Natural killer cell (primary cell): Measurements from ENCODE around the gene EPC2. TPM values are rescaled to one million over a fixed set of nuclear protein-coding genes. Genes with fewer than 3 reads are reported as not detected.

Experiments used
- ATAC-seq, 3 donors: fragments of 150-1000 bp in 2 of 3; fragments of 200-7000 bp in 1 of 3; cut with Tn5 transposase; 1 replicate in 1 of 3; 2 replicates in 2 of 3; pipeline ENCODE4 v1.10.0; 2021; ENCODE audit warnings: mild to moderate bottlenecking in 2 of 3, moderate library complexity in 2 of 3
- DNase-seq, 2 donors: peaks; one replicate each; pipeline versions ENCODE4 v3.0.0 to v3.0.0-alpha.2; 2013 to 2021; ENCODE audit warnings: mixed read lengths in 1 of 2
- H3K27ac ChIP-seq: one replicate; pipeline ENCODE4 v1.5.1; 2013; ENCODE audit warnings: mild to moderate bottlenecking, low read length
- H3K27me3 ChIP-seq: one replicate; pipeline ENCODE4 v1.6.1; 2013; ENCODE audit warnings: low read length; ENCODE audit not compliant: control insufficient read depth, insufficient read depth
- H3K36me3 ChIP-seq: one replicate; pipeline ENCODE4 v1.6.1; 2013; ENCODE audit warnings: low read length; ENCODE audit not compliant: control insufficient read depth, insufficient read depth
- H3K4me1 ChIP-seq: one replicate; pipeline ENCODE4 v1.6.1; 2013; ENCODE audit warnings: low read length; ENCODE audit not compliant: control insufficient read depth, insufficient read depth
- H3K4me3 ChIP-seq: one replicate; pipeline ENCODE4 v1.5.1; 2013; ENCODE audit warnings: low read length
- H3K9me3 ChIP-seq: one replicate; pipeline ENCODE4 v1.6.1; 2013; ENCODE audit warnings: low read length; ENCODE audit not compliant: control insufficient read depth, insufficient read depth
- H3K27ac Mint-ChIP-seq, 2 donors: one replicate each; pipeline ENCODE4 v1.8.0; 2022; ENCODE audit warnings: mild to moderate bottlenecking in 2 of 2, mixed read lengths in 2 of 2, moderate library complexity in 1 of 2
- H3K27me3 Mint-ChIP-seq, 2 donors: one replicate each; pipeline ENCODE4 v1.8.0; 2022; ENCODE audit warnings: low read depth in 2 of 2, mixed read lengths in 2 of 2
- H3K36me3 Mint-ChIP-seq: one replicate; pipeline ENCODE4 v1.8.0; 2022; ENCODE audit warnings: mixed read lengths
- H3K4me1 Mint-ChIP-seq, 2 donors: one replicate each; pipeline ENCODE4 v1.8.0; 2022; ENCODE audit warnings: mixed read lengths in 2 of 2
- H3K4me3 Mint-ChIP-seq: one replicate; pipeline ENCODE4 v1.8.0; 2022; ENCODE audit warnings: mild to moderate bottlenecking, moderate library complexity, mixed read lengths
- H3K9me3 Mint-ChIP-seq, 2 donors: one replicate each; pipeline ENCODE4 v1.8.0; 2022; ENCODE audit warnings: mixed read lengths in 2 of 2
- WGBS: methylation state at CpG from one replicate; pipeline ENCODE4 v1.1.7; 2013; ENCODE audit warnings: missing lambda C conversion rate; ENCODE audit not compliant: insufficient coverage; 5-methylcytosine and 5-hydroxymethylcytosine counted together
- intact Hi-C: fragments of 100-400 bp; cut with micrococcal nuclease; formaldehyde crosslinking; loops from one replicate; pipeline ENCODE4 v1.14.2; 2022
- total RNA-seq, 4 donors: library from RNA; stranded (reverse); fragments of 120-200 nt in 1 of 4; gene quantifications; one replicate each; pipeline versions ENCODE4 v1.2.3 to v1.2.4, GENCODE V29; 2013 to 2022
- TF ChIP-seq, protein P1 (sequence below): fragments of 200-600 bp; IDR thresholded peaks from one replicate; pipeline ENCODE4 v1.8.0; 2022; ENCODE audit warnings: antibody characterized with exemption

Gene EPC2
- total RNA-seq, 3 donors from 2014 or later (not counting 1 experiment from before 2014, with no cell fraction given), result 64.6 to 76.3 (median 66.1) TPM

DNA sequence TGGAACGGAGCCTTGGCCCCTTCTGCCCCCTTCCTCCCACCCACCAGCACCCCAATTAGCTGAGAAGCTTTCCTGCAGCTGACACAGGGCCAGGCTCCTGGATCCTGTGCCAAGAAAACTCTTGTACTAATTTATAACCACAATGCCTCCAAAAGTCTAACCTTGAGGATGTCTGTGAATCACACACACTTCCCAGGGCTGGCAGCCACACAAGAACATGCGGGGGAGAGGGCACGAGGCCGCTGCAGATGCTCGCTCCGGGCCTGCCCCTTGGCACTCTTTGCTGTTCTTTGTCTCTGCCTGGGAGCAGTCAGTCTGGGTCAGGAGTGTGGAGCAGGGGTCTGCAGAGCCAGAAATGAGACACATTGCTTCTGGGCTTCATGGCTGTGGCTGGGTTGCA is 167.8 kb downstream of the EPC2 start:
- DNase-seq (no peak), ATAC-seq (no peak)
- Histone ChIP-seq H3K9me3 (no peaks in the 10 kb centered on the region), H3K4me1 (no peaks in the 10 kb centered on the region), H3K27me3 (peaks cover 2% of the 10 kb centered on the region), H3K27ac (no peak overlapping the region), H3K36me3 (no peaks in the 10 kb centered on the region), H3K4me3 (no peak overlapping the region)
- Mint-ChIP-seq H3K36me3 (no peaks in the 10 kb centered on the region), H3K27ac (no peak overlapping the region), H3K4me3 (no peak overlapping the region), H3K27me3 (peaks cover 15 to 19% of the 10 kb centered on the region in 2 donors), H3K9me3 (peaks cover 0 to 2% of the 10 kb centered on the region in 2 donors), H3K4me1 (peaks cover 3% of the 10 kb centered on the region in 2 donors)
- TF ChIP-seq, protein P1, sequence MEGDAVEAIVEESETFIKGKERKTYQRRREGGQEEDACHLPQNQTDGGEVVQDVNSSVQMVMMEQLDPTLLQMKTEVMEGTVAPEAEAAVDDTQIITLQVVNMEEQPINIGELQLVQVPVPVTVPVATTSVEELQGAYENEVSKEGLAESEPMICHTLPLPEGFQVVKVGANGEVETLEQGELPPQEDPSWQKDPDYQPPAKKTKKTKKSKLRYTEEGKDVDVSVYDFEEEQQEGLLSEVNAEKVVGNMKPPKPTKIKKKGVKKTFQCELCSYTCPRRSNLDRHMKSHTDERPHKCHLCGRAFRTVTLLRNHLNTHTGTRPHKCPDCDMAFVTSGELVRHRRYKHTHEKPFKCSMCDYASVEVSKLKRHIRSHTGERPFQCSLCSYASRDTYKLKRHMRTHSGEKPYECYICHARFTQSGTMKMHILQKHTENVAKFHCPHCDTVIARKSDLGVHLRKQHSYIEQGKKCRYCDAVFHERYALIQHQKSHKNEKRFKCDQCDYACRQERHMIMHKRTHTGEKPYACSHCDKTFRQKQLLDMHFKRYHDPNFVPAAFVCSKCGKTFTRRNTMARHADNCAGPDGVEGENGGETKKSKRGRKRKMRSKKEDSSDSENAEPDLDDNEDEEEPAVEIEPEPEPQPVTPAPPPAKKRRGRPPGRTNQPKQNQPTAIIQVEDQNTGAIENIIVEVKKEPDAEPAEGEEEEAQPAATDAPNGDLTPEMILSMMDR, result no peak
- WGBS, result 96% methylated on average over 6 of the region's 6 CpGs
- intact Hi-C loops, result no loop called here

DNA sequence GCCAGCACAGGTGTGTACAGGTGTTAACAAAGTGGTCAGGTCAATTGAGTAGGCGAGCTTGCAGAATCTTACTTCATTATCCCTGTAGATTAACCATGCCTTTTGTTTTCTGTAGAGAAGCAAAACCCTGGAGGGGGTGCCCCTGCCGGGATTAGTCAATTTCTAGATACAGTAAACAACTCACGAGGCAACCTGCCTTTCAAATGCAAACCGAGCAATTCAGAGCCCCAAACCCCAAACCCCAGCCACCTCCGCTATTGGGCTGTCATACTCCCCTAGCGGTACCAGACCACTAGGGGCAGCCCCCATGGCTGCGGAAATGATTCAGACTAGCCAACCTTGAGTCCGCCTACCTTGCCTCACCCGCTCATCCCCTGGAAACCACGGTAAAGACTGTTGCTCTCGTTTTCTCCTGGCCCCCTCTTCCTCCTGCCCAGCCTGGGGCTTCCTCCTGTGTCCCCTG is 169.1 kb downstream of the EPC2 start:
- no peak overlapping the region for H3K4me3 Mint-ChIP-seq

DNA sequence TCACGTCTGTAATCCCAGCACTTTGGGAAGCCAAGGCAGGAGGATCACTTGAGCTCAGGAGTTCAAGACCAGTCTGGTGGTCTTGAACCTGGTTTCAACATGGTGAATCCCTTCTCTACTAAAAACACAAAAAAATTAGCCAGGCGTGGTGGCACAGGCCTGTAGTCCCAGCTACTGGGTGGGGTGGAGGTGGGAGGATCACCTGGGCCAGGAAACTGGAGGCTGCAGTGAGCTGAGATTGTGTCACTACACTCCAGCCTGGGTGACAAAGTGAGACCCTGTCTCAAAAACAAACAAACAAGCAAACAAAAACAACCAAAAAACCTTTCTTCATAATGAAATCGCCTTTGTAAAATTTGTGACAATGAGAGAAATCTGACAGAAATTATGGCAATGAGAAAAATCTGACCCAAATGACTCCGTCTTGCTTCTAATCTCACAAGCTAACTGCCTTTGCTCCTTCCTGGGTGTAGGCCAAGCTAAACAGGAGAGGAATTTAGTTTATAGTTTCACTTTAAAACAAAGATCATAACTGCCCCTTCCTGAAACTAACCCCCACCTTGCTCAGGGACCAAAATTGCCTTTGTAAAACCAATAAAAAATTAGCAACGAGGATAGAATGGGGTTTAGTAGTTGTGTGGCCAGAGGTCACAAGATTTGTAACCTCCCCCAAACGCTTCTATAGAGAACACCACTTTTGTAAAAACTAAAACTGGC is 169.8 kb downstream of the EPC2 start:
- 88% methylated on average over 4 of the region's 6 CpGs for WGBS
- no peak overlapping the region for H3K27ac Mint-ChIP-seq
- Histone ChIP-seq H3K4me3 (no peak overlapping the region), H3K27me3 (peaks cover 7% of the 10 kb centered on the region), H3K36me3 (no peaks in the 10 kb centered on the region), H3K4me1 (no peaks in the 10 kb centered on the region), H3K27ac (no peak overlapping the region), H3K9me3 (no peaks in the 10 kb centered on the region)
- TF ChIP-seq, protein P1, result no peak
- H3K9me3 Mint-ChIP-seq, result no peaks in the 10 kb centered on the region
- peaks cover 5 to 6% of the 10 kb centered on the region in 2 donors for H3K4me1 Mint-ChIP-seq
- intact Hi-C loops, result no loop called here
- H3K36me3 Mint-ChIP-seq, result no peaks in the 10 kb centered on the region
- peaks cover 18 to 32% of the 10 kb centered on the region in 2 donors for H3K27me3 Mint-ChIP-seq
- ATAC-seq, result no peak
- H3K4me3 Mint-ChIP-seq, result no peak overlapping the region
- DNase-seq, result no peak

More for the DNA sequence above, 169.1 kb downstream of the EPC2 start:
- intact Hi-C loops, result no loop called here
- H3K9me3 ChIP-seq, result no peaks in the 10 kb centered on the region
- no peaks in the 10 kb centered on the region for H3K4me1 ChIP-seq
- peaks cover 5 to 6% of the 10 kb centered on the region in 2 donors for H3K4me1 Mint-ChIP-seq
- no peaks in the 10 kb centered on the region for H3K36me3 Mint-ChIP-seq
- H3K36me3 ChIP-seq, result no peaks in the 10 kb centered on the region
- H3K27ac ChIP-seq, result no peak overlapping the region
- no peak overlapping the region for H3K27ac Mint-ChIP-seq
- ATAC-seq (peak in 2 of 3 donors; percentile 35 to 39), DNase-seq (peak in 1 of 2 donors; percentile 68)
- H3K27me3 ChIP-seq, result peaks cover 7% of the 10 kb centered on the region
- WGBS, result 67% methylated on average over 11 of the region's 11 CpGs
- TF ChIP-seq, protein P1, result no peak
- no peaks in the 10 kb centered on the region for H3K9me3 Mint-ChIP-seq
- H3K27me3 Mint-ChIP-seq, result peaks cover 18 to 31% of the 10 kb centered on the region in 2 donors
- no peak overlapping the region for H3K4me3 ChIP-seq
